ENCODE data around the gene SLC35E1. TPM values are rescaled to one million over a fixed set of nuclear protein-coding genes. Genes with fewer than 3 reads are reported as not detected.

SLC35E1 gene
- polyA plus RNA-seq, 1 of the 3 experiments (the other 2 are of a cell fraction), result 23.5 TPM

- no peak overlapping the region for H2AFZ ChIP-seq (ENCODE audit: low read depth)
- peaks cover 100% of the 10 kb centered on the region for H3K79me2 ChIP-seq (ENCODE audit: insufficient read depth)
- H3K9me3 ChIP-seq, result no peaks in the 10 kb centered on the region
- 96% methylated on average over 11 of the region's 13 CpGs for WGBS (ENCODE audit: low lambda C conversion rate)
- peaks cover 98% of the 10 kb centered on the region for H4K20me1 ChIP-seq (ENCODE audit: insufficient read depth)
- no peaks in the 10 kb centered on the region for H3K36me3 ChIP-seq (replicated peaks in 1 of 2; ENCODE audit: control insufficient read depth in 1 of 2, insufficient read depth in 2 of 2, low read length in 1 of 2)
- H3K27me3 ChIP-seq (ENCODE audit: insufficient read depth), result no peaks in the 10 kb centered on the region
- peak overlapping the region; percentile 62; the same call in 1 of the 2 replicates for H3K4me2 ChIP-seq
- H3K4me1 ChIP-seq (ENCODE audit: control insufficient read depth in 1 of 2, insufficient read depth in 2 of 2, low read depth in 1 of 2, low read length in 1 of 2), result peaks cover 50 to 93% of the 10 kb centered on the region in 2 experiments
- H3K9me2 ChIP-seq, result no peaks in the 10 kb centered on the region
- H3K9ac ChIP-seq, result no peak overlapping the region
- peak overlapping the region; percentile 61 to 74 for H3K27ac ChIP-seq (ENCODE audit: low read depth in 2 of 2, low read length in 1 of 2)
- DNase-seq, result no peak
- ChIA-PET POLR2A (interaction anchor here (1.1 to 1.3 kb wide), 2 partner anchors 13 to 14 kb away, joined by 4 read pairs; partner anchors contain the start of gene SLC35E1), CTCF (no interaction called here)
- no peak overlapping the region for H3K4me3 ChIP-seq (ENCODE audit: low read depth in 2 of 2, low read length in 1 of 2)
- H3F3A ChIP-seq (replicated peaks; ENCODE audit: insufficient read depth), result peaks cover 8% of the 10 kb centered on the region
- TF ChIP-seq ZBTB33 (IDR thresholded peaks at IDR 0.05; ENCODE audit: borderline replicate concordance, low read depth) (no peak), GATA2 (CRISPR knock-in tag; IDR thresholded peaks at IDR 0.05) (no peak), CTCF (IDR thresholded peaks at IDR 0.05) (no peak), RXRA (IDR thresholded peaks at IDR 0.05; ENCODE audit: borderline replicate concordance, low read depth) (no peak), CHD2 (IDR thresholded peaks at IDR 0.05; ENCODE audit: low read length, partially characterized antibody) (no peak), FOXJ3 (CRISPR knock-in tag; IDR thresholded peaks at IDR 0.05) (no peak), RCOR1 (IDR thresholded peaks at IDR 0.05; ENCODE audit: low read length) (no peak), IRF3 (IDR thresholded peaks at IDR 0.05; ENCODE audit: low read depth, low read length) (no peak), TEAD4 (IDR thresholded peaks at IDR 0.05; ENCODE audit: borderline replicate concordance, insufficient read depth) (no peak), EZH2phosphoT487 (IDR thresholded peaks at IDR 0.05; ENCODE audit: borderline replicate concordance, low read depth) (no peak), JUND (IDR thresholded peaks at IDR 0.05) (no peak), FOXM1 (IDR thresholded peaks at IDR 0.05; ENCODE audit: low read depth) (no peak)
These were observed 13.0 kb upstream of the SLC35E1 start for GRCh38 chr19:16585094-16585801.
